Mesothelial cell of epicardium (in vitro differentiated cells): Measurements from ENCODE around the gene SLC12A3. TPM values are rescaled to one million over a fixed set of nuclear protein-coding genes. Genes with fewer than 3 reads are reported as not detected.
"Not testable (repeated sequence)": the region's sequence is repeated elsewhere in the genome, so short reads cannot be mapped to it uniquely, and the experiment has no call there.

Source experiments
- DNase-seq, 2 experiments: peaks; one replicate each; pipeline ENCODE4 v3.0.0; 2021; ENCODE audit warnings: low spot score in 2 of 2; ENCODE audit not compliant: unreplicated experiment in 2 of 2
- H3K27ac Mint-ChIP-seq: 2 replicates; pipeline ENCODE4 v1.8.0; 2021; ENCODE audit warnings: mixed read lengths
- H3K27me3 Mint-ChIP-seq: 2 replicates; pipeline ENCODE4 v1.8.0; 2021; ENCODE audit warnings: low read depth, mixed read lengths
- H3K36me3 Mint-ChIP-seq: 2 replicates; pipeline ENCODE4 v1.8.0; 2021; ENCODE audit warnings: mixed read lengths
- H3K4me1 Mint-ChIP-seq: 2 replicates; pipeline ENCODE4 v1.8.0; 2021; ENCODE audit warnings: mixed read lengths
- H3K4me3 Mint-ChIP-seq: 2 replicates; pipeline ENCODE4 v1.8.0; 2021; ENCODE audit warnings: mild to moderate bottlenecking, moderate library complexity, mixed read lengths
- H3K9me3 Mint-ChIP-seq: 2 replicates; pipeline ENCODE4 v1.8.0; 2021; ENCODE audit warnings: mixed read lengths
- total RNA-seq: library from RNA; stranded (reverse); gene quantifications from 3 replicates; pipeline ENCODE4 v1.2.1, GENCODE V29; 2021
- TF ChIP-seq, protein P1 (sequence below): fragments of 200-600 bp; sonication (generic); IDR thresholded peaks from one replicate; pipeline ENCODE4 v1.5.0; 2021; ENCODE audit warnings: antibody characterized with exemption; ENCODE audit not compliant: unreplicated experiment

The SLC12A3 gene
- total RNA-seq, 1 donor from 2014 or later: not detected

DNA sequence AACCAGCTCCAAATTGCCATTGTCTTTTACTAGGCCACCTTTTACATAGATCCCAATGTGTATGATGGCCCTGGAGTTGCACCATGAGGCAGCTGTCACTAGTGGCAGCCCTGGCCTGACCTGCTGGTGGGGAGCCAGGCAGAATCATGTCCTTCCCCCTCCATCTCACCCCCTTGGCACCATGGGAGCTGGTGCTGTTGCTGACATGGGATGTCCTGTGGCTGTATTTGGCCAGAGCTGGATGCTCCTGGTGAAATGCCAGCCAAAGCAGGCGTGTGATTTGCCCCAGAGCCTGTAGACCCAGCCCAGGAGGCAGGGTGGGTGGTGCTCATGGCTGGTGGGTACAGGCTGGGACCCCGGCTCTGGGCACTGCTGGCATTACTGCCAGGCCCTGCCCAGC, 18.6 kb downstream of the SLC12A3 start:
- no peak for DNase-seq
- H3K4me1 Mint-ChIP-seq: no peaks in the 10 kb centered on the region
- TF ChIP-seq, protein P1, sequence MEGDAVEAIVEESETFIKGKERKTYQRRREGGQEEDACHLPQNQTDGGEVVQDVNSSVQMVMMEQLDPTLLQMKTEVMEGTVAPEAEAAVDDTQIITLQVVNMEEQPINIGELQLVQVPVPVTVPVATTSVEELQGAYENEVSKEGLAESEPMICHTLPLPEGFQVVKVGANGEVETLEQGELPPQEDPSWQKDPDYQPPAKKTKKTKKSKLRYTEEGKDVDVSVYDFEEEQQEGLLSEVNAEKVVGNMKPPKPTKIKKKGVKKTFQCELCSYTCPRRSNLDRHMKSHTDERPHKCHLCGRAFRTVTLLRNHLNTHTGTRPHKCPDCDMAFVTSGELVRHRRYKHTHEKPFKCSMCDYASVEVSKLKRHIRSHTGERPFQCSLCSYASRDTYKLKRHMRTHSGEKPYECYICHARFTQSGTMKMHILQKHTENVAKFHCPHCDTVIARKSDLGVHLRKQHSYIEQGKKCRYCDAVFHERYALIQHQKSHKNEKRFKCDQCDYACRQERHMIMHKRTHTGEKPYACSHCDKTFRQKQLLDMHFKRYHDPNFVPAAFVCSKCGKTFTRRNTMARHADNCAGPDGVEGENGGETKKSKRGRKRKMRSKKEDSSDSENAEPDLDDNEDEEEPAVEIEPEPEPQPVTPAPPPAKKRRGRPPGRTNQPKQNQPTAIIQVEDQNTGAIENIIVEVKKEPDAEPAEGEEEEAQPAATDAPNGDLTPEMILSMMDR: no peak
- no peaks in the 10 kb centered on the region for H3K36me3 Mint-ChIP-seq
- no peak overlapping the region for H3K4me3 Mint-ChIP-seq
- H3K27ac Mint-ChIP-seq: no peak overlapping the region
- no peaks in the 10 kb centered on the region for H3K9me3 Mint-ChIP-seq
- no peaks in the 10 kb centered on the region for H3K27me3 Mint-ChIP-seq

DNA sequence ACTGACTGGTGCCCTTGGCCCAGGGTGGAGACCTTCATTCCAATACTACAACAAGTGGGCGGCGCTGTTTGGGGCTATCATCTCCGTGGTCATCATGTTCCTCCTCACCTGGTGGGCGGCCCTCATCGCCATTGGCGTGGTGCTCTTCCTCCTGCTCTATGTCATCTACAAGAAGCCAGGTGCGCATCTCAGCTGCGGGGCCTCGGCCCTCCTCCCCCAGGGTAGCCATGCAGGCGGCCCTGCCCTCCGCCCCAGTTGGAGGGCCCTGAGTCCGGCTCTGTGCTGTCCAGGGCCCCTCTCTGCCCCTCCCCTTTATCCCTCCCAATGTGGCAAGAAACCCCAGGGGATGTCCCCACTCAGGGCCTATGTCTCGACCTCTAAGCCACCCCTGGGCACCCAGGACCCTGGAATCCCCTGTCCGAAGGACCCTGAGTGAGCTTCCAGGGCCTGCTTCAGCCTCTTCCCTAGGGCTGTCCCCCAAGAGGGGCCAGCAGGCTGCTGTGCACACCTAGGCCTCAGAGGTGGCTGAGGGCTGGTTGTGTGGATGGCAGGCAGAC, 19.1 kb downstream of the SLC12A3 start:
- Mint-ChIP-seq H3K27me3 (no peaks in the 10 kb centered on the region), H3K4me1 (no peaks in the 10 kb centered on the region), H3K36me3 (no peaks in the 10 kb centered on the region), H3K9me3 (no peaks in the 10 kb centered on the region), H3K4me3 (no peak overlapping the region), H3K27ac (no peak overlapping the region)
- DNase-seq: no peak
- TF ChIP-seq, protein P1: no peak

DNA sequence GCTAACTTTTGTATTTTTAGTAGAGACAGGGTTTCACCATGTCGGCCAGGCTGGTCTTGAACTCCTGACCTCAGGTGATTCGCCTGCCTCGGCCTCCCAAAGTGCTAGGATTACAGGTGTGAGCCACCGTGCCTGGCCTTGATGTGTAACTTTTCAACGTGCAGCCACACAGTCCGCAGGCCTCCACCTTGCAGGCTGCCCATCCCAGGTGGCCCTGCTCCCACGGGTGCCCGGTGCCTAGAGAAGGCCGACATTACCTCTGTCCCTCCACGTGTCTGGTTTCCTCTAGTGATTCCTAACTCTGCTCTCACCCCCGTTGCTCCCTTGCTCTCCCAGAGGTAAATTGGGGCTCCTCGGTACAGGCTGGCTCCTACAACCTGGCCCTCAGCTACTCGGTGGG, 19.9 kb downstream of the SLC12A3 start:
- not testable (repeated sequence) for H3K4me3 Mint-ChIP-seq, H3K27ac Mint-ChIP-seq, H3K9me3 Mint-ChIP-seq, H3K4me1 Mint-ChIP-seq, H3K27me3 Mint-ChIP-seq, H3K36me3 Mint-ChIP-seq, DNase-seq

DNA sequence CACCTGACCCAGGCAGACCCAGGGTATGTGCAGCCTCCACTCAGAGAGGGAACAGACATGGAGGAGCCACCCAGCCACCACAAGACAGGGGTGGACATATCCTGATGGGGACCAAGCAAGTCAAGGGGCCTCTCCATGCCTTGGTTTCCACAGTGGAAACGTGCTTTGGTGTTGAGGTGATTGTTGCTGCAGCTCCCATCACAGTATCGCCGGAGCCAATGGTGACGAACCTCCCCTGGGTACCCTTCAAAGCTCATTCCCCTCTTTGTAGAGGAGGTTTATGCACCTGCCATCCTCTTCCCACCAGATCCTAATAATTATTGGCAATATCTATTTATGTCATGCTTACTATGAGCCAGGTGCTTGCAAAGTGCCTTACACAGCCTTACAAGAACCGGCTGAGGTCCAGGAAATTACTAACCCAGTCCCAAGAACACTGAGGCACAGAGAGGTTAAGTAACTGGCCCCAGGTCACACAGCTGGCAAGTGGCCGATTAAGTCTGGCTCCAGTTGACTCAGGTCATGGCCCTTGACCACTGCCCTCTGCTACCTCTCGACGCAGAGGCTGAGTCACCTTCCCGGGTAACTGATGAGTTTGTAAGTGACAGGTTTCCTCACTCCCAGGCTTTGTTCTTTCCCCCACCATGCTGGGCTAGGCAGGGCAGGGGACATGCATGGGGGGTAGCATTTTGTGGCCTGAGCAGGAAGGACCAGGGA, 20.6 kb downstream of the SLC12A3 start:
- Mint-ChIP-seq H3K27me3 (no peaks in the 10 kb centered on the region), H3K4me1 (no peaks in the 10 kb centered on the region), H3K4me3 (no peak overlapping the region), H3K27ac (no peak overlapping the region), H3K36me3 (no peaks in the 10 kb centered on the region), H3K9me3 (no peaks in the 10 kb centered on the region)
- no peak for DNase-seq
- TF ChIP-seq, protein P1: no peak

GRCh38 chr16:56886296-56886695, 21.3 kb downstream of the SLC12A3 start:
- TF ChIP-seq, protein P1: no peak
- Mint-ChIP-seq H3K27ac (no peak overlapping the region), H3K36me3 (no peaks in the 10 kb centered on the region), H3K4me3 (no peak overlapping the region), H3K4me1 (no peaks in the 10 kb centered on the region), H3K27me3 (no peaks in the 10 kb centered on the region), H3K9me3 (no peaks in the 10 kb centered on the region)
- DNase-seq: no peak

- H3K4me1 Mint-ChIP-seq: no peaks in the 10 kb centered on the region
- DNase-seq: no peak
- H3K27ac Mint-ChIP-seq: no peak overlapping the region
- no peaks in the 10 kb centered on the region for H3K36me3 Mint-ChIP-seq
- H3K27me3 Mint-ChIP-seq: no peaks in the 10 kb centered on the region
- TF ChIP-seq, protein P1: no peak
- no peaks in the 10 kb centered on the region for H3K9me3 Mint-ChIP-seq
- no peak overlapping the region for H3K4me3 Mint-ChIP-seq
Observed at GRCh38 chr16:56886826-56887225, 21.8 kb downstream of the SLC12A3 start.
